Fibroblast of lung (primary cell): ENCODE data around the gene ABHD6. TPM values are rescaled to one million over a fixed set of nuclear protein-coding genes. Genes with fewer than 3 reads are reported as not detected.
A peak's percentile ranks its signal among the peaks of the same experiment; 100 is the strongest.

Experiments used
- DNase-seq, 2 donors: peaks; one replicate each; pipeline versions ENCODE4 v3.0.0 to v3.0.0-alpha.2; 2010; ENCODE audit warnings: low read depth in 2 of 2
- H2AFZ ChIP-seq: 2 replicates; pipeline ENCODE4 v1.5.1; 2012; ENCODE audit warnings: low read length, control low read depth, inconsistent platforms
- H3K27ac ChIP-seq: 2 replicates; pipeline ENCODE4 v1.5.1; 2011; ENCODE audit warnings: low read length, control low read depth; ENCODE audit not compliant: insufficient read depth
- H3K27me3 ChIP-seq: 2 replicates; pipeline ENCODE4 v1.5.1; 2011; ENCODE audit warnings: mild to moderate bottlenecking, low read length; ENCODE audit not compliant: control insufficient read depth, insufficient read depth
- H3K36me3 ChIP-seq: 2 replicates; pipeline ENCODE4 v1.5.1; 2011; ENCODE audit warnings: low read length; ENCODE audit not compliant: control insufficient read depth, insufficient read depth
- H3K4me1 ChIP-seq: 2 replicates; pipeline ENCODE4 v1.5.1; 2011; ENCODE audit warnings: low read length; ENCODE audit not compliant: control insufficient read depth, insufficient read depth; ENCODE audit errors: extremely low read depth
- H3K4me2 ChIP-seq: 2 replicates; pipeline ENCODE4 v1.5.1; 2011; ENCODE audit warnings: low read length, control low read depth; ENCODE audit not compliant: insufficient read depth; ENCODE audit errors: extremely low read depth
- H3K4me3 ChIP-seq, 4 experiments: fragments of 200-600 bp in 1 of 4; sonication (generic) in 1 of 4; replicated peaks in 1 of 4; 2 replicates each; pipeline ENCODE4 v1.5.1; 2011 to 2016; ENCODE audit warnings: low read length in 4 of 4, low read depth in 3 of 4, mild to moderate bottlenecking in 3 of 4, control low read depth in 2 of 4, inconsistent platforms in 1 of 4, mixed read lengths in 1 of 4; ENCODE audit not compliant: insufficient read depth in 1 of 4; ENCODE audit errors: control extremely low read depth in 1 of 4
- H3K79me2 ChIP-seq: 2 replicates; pipeline ENCODE4 v1.5.1; 2012; ENCODE audit warnings: mild to moderate bottlenecking, low read length, inconsistent platforms; ENCODE audit not compliant: control insufficient read depth, insufficient read depth
- H3K9ac ChIP-seq: 2 replicates; pipeline ENCODE4 v1.5.1; 2011; ENCODE audit warnings: mild to moderate bottlenecking, low read length, control low read depth; ENCODE audit not compliant: insufficient read depth
- H3K9me3 ChIP-seq: 2 replicates; pipeline ENCODE4 v1.5.1; 2012; ENCODE audit warnings: low read depth, low read length; ENCODE audit not compliant: control insufficient read depth, insufficient read depth
- H4K20me1 ChIP-seq: 2 replicates; pipeline ENCODE4 v1.5.1; 2011; ENCODE audit warnings: low read length; ENCODE audit not compliant: control insufficient read depth, insufficient read depth; ENCODE audit errors: extremely low read depth
- CTCF ChIP-seq, 2 donors: IDR thresholded peaks in 1 of 2; conservative IDR thresholded peaks in 1 of 2; 1 replicate in 1 of 2; 2 replicates in 1 of 2; pipeline ENCODE4 v1.5.1; 2011 to 2012; ENCODE audit warnings: low read length in 2 of 2, control low read depth in 1 of 2, inconsistent platforms in 1 of 2, low read depth in 1 of 2, mild to moderate bottlenecking in 1 of 2
- EZH2 ChIP-seq: IDR thresholded peaks from 2 replicates; pipeline ENCODE4 v1.5.1; 2012; ENCODE audit warnings: low read length, control low read depth, mild to moderate bottlenecking; ENCODE audit errors: missing control alignments
- polyA plus RNA-seq, 2 donors: library from polyadenylated mRNA; depleted of rRNA in 1 of 2; stranded (reverse) in 1 of 2; unstranded in 1 of 2; fragments of >200 nt; gene quantifications; 2 replicates each; pipeline ENCODE4 v1.2.1, GENCODE V29; 2011 to 2012; ENCODE audit warnings: missing spikeins in 1 of 2
- total RNA-seq: library from RNA; depleted of rRNA; stranded (reverse); fragments of >200 nt; gene quantifications from 2 replicates; pipeline ENCODE4 v1.2.1, GENCODE V29; 2014

Gene ABHD6
- total and polyA plus RNA-seq, 2 donors (not counting 1 experiment from before 2014, with no cell fraction given): 7.3 to 13.5 TPM

DNA sequence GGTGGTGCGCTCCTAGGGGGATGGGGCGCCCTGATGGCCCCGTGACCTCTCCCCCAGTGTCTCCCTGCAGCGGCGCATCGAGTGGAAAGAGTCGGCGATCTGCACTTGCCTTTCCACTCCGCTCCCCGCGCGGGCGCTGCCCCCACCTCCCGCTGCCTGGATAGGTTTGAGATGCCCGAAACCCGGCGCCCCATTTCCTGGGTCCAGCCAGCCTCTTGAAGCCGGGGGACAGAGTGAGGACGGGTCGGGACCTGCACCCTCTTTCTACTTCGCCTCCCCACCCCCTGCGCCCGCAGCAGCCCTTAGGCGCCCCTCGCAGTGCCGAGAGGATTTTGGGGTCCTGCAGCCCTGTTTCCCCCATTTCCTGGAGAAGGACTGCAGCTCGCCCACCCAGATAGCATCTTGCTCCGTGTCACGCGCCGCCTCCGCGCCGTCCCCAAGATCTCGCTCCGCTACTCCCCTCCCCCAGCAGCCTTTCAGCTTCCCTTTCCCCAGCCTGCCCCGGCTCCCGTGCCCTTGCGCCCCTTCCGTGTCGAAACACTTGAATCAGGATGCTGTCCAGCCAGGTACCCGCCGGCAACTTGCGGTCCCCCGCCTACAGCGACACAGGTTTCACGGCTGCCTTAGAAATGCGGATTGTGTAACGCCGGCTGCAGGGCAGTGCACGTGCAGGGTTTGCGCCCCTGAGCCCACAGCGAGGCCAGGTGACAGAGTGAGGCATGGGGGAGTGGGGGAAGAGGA, 519 bp downstream of the ABHD6 start:
- Histone ChIP-seq H2AFZ (peak overlapping the region; percentile 66), H3K4me3 (peak overlapping the region; percentile 69 to 92 (median 90)), H3K9ac (peak overlapping the region; percentile 40), H3K9me3 (no peaks in the 10 kb centered on the region), H4K20me1 (no peaks in the 10 kb centered on the region), H3K36me3 (no peaks in the 10 kb centered on the region), H3K79me2 (peaks cover 2% of the 10 kb centered on the region), H3K4me1 (peaks cover 8% of the 10 kb centered on the region), H3K4me2 (peak overlapping the region; percentile 92), H3K27ac (peak overlapping the region; percentile 39), H3K27me3 (no peaks in the 10 kb centered on the region)
- peak in 1 of 2 donors; percentile 38 for DNase-seq
- TF ChIP-seq CTCF (conservative IDR thresholded peaks at IDR 0.05 in 1 of 2, IDR thresholded peaks at IDR 0.05 in 1 of 2; ENCODE audit: low read depth in 1 of 2, low read length in 2 of 2): no peak
- TF ChIP-seq EZH2: no peak

- H2AFZ ChIP-seq: no peak overlapping the region
- peak overlapping the region; percentile 92 for H3K4me2 ChIP-seq
- no peaks in the 10 kb centered on the region for H3K36me3 ChIP-seq
Measured at GRCh38 chr3:58238830-58239229, 1.2 kb downstream of the ABHD6 start.

More at GRCh38 chr3:58238830-58239229, 1.2 kb downstream of the ABHD6 start:
- Histone ChIP-seq H3K79me2 (peaks cover 2% of the 10 kb centered on the region), H3K9me3 (no peaks in the 10 kb centered on the region), H3K27me3 (no peaks in the 10 kb centered on the region), H3K27ac (no peak overlapping the region), H4K20me1 (no peaks in the 10 kb centered on the region), H3K9ac (no peak overlapping the region), H3K4me1 (peaks cover 8% of the 10 kb centered on the region), H3K4me3 (peak overlapping the region in 3 of 4 experiments; percentile 69 to 90 (median 89))
- TF ChIP-seq EZH2 (no peak), CTCF (conservative IDR thresholded peaks at IDR 0.05 in 1 of 2, IDR thresholded peaks at IDR 0.05 in 1 of 2; ENCODE audit: low read depth in 1 of 2, low read length in 2 of 2) (no peak)
- no peak for DNase-seq
